ENCODE measurements around the gene MBD2. TPM values are rescaled to one million over a fixed set of nuclear protein-coding genes. Genes with fewer than 3 reads are reported as not detected.
A peak's percentile ranks its signal among the peaks of the same experiment; 100 is the strongest.

MBD2 gene
- total RNA-seq, 1 donor from 2014 or later = 43.0 TPM

GRCh38 chr18:54239091-54239490 lies 14.6 kb upstream of the MBD2 start:
- Histone ChIP-seq H3K36me3 (no peaks in the 10 kb centered on the region), H3K27me3 (no peaks in the 10 kb centered on the region), H3K4me1 (no peaks in the 10 kb centered on the region), H3K27ac (no peak overlapping the region), H3K9me3 (no peaks in the 10 kb centered on the region), H3K4me3 (no peak overlapping the region)
- intact Hi-C loops (cut with DNase I) = no loop called here
- TF ChIP-seq POLR2AphosphoS5 (IDR thresholded peaks at IDR 0.05; ENCODE audit: insufficient read depth in 1 of 2, low read depth in 1 of 2) (no peak), POLR2A (IDR thresholded peaks at IDR 0.05) (no peak), CTCF (IDR thresholded peaks at IDR 0.05) (no peak)
- DNase-seq (ENCODE audit: extremely low spot score in 2 of 2) = no peak

DNA sequence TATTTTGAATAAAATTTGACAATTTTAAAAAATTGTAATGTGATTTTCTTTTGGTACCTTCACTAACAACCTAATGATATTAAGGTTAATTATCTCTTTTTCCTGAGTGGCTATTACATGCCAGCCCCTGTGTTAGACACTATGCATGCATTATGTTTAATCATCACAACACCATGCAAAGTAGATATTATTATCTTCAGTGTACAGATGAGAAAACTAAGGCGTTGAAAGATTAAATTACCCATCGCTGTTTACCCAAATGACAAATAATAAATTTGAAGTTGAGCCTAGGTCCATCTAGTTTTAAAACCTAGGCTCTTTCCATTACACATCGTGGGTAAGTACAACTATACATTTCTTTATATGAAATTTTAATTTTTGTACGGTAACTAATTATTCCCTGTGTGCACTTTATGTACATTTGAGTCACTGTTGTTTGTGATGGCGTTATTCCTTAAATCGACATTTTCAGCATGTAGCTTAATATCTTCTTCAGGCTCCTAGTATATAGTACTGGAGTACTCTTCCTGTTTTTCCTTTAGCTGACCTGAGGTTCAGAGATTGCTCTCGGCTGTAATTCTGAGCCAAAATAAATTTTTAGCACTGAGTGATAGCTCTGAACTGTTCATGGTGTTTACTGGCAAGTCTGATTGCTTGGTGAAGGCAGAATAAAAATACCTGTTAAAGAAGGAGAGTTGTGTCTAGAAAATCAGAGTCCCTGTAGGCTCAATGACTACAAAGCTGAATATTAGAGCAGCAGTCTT lies 13.9 kb upstream of the MBD2 start:
- H3K4me3 ChIP-seq = no peak overlapping the region
- no peaks in the 10 kb centered on the region for H3K4me1 ChIP-seq
- no peaks in the 10 kb centered on the region for H3K27me3 ChIP-seq
- no peak for DNase-seq (ENCODE audit: extremely low spot score in 2 of 2)
- no peak overlapping the region for H3K27ac ChIP-seq
- intact Hi-C loops (cut with DNase I) = no loop called here
- TF ChIP-seq CTCF (IDR thresholded peaks at IDR 0.05) (no peak), POLR2A (IDR thresholded peaks at IDR 0.05) (no peak), POLR2AphosphoS5 (IDR thresholded peaks at IDR 0.05; ENCODE audit: insufficient read depth in 1 of 2, low read depth in 1 of 2) (no peak)
- H3K36me3 ChIP-seq = no peaks in the 10 kb centered on the region
- H3K9me3 ChIP-seq = no peaks in the 10 kb centered on the region

DNA sequence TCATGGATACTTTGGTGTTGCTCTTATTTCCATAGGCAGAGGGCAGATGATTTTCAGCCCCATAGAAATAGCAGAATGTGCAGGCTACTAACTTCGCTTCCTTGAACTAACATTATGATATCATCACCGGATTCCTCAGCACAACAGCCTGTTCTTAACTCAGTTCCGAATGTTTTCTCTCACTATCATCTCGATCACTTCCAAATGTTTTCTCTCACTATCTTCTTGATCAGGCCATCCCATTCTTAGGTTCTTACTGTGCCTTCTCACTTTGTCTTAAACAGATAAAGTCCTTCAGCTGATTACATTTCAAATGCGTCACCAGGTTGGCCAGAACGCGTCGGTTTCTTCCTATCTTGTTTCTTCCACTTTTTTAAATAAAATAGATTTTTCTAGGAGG lies 11.4 kb upstream of the MBD2 start:
- no peaks in the 10 kb centered on the region for H3K27me3 ChIP-seq
- no peak for TF ChIP-seq CTCF (IDR thresholded peaks at IDR 0.05)
- no peak for TF ChIP-seq POLR2AphosphoS5 (IDR thresholded peaks at IDR 0.05; ENCODE audit: insufficient read depth in 1 of 2, low read depth in 1 of 2)
- no peak for TF ChIP-seq POLR2A (IDR thresholded peaks at IDR 0.05)
- H3K4me3 ChIP-seq = no peak overlapping the region
- H3K36me3 ChIP-seq = no peaks in the 10 kb centered on the region
- H3K9me3 ChIP-seq = no peaks in the 10 kb centered on the region
- intact Hi-C loops (cut with DNase I) = no loop called here
- DNase-seq (ENCODE audit: extremely low spot score in 2 of 2) = no peak
- no peak overlapping the region for H3K27ac ChIP-seq
- no peaks in the 10 kb centered on the region for H3K4me1 ChIP-seq

- Histone ChIP-seq H3K4me3 (no peak overlapping the region), H3K27ac (no peak overlapping the region), H3K9me3 (no peaks in the 10 kb centered on the region), H3K27me3 (no peaks in the 10 kb centered on the region), H3K36me3 (no peaks in the 10 kb centered on the region), H3K4me1 (no peaks in the 10 kb centered on the region)
- intact Hi-C loops (cut with DNase I) = no loop called here
- no peak for TF ChIP-seq POLR2AphosphoS5 (IDR thresholded peaks at IDR 0.05; ENCODE audit: insufficient read depth in 1 of 2, low read depth in 1 of 2)
- no peak for TF ChIP-seq POLR2A (IDR thresholded peaks at IDR 0.05)
- no peak for TF ChIP-seq CTCF (IDR thresholded peaks at IDR 0.05)
- no peak for DNase-seq (ENCODE audit: extremely low spot score in 2 of 2)
Observed at GRCh38 chr18:54233747-54234146, 9.3 kb upstream of the MBD2 start.

DNA sequence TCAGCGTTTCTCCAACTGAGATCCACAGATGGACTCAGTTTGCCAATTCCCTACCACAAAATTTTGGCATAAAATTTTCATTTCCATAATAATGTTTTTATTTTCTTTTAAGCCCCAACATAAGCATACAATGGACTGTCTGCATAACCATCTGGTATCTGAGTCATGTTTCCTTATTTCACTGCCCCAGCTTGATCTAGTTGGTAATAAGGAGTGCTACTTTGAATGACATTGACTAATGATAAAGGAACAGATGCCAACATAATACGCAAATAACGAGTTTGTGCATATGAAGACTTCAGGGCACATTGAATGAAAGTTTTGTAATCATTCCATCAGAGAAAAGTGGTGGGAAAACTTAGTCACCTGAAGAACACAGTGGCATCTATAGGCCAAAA lies 8.8 kb upstream of the MBD2 start:
- intact Hi-C loops (cut with DNase I) = no loop called here
- Histone ChIP-seq H3K27ac (no peak overlapping the region), H3K27me3 (no peaks in the 10 kb centered on the region), H3K9me3 (no peaks in the 10 kb centered on the region), H3K36me3 (no peaks in the 10 kb centered on the region), H3K4me1 (no peaks in the 10 kb centered on the region), H3K4me3 (no peak overlapping the region)
- no peak for DNase-seq (ENCODE audit: extremely low spot score in 2 of 2)
- TF ChIP-seq POLR2A (IDR thresholded peaks at IDR 0.05) (no peak), CTCF (IDR thresholded peaks at IDR 0.05) (no peak), POLR2AphosphoS5 (IDR thresholded peaks at IDR 0.05; ENCODE audit: insufficient read depth in 1 of 2, low read depth in 1 of 2) (peak in 1 of 2 donors; percentile 50)

All from vagina (tissue), 2 donors.